Measurements from ENCODE around the gene RPRM.
"Not testable (repeated sequence)": the region's sequence is repeated elsewhere in the genome, so short reads cannot be mapped to it uniquely, and the experiment has no call there.

GRCh38 chr2:153506499-153506898, 27.9 kb upstream of the RPRM start:
- TF ChIP-seq YY1 (IDR thresholded peaks at IDR 0.05; ENCODE audit: insufficient read depth, insufficient read length); ZNF274 (IDR thresholded peaks at IDR 0.05; ENCODE audit: low read depth, low read length); SUZ12 (IDR thresholded peaks at IDR 0.05; ENCODE audit: extremely low read depth, insufficient read depth, insufficient read length): not testable (repeated sequence)
